Endothelial cell of umbilical vein (primary cell): ENCODE results near the gene NPVF.

Source experiments
- CTCF ChIP-seq, 2 donors: IDR thresholded peaks; 1 replicate in 1 of 2; 2 replicates in 1 of 2; pipeline ENCODE4 v1.5.1; 2011; ENCODE audit warnings: low read length in 2 of 2, mild to moderate bottlenecking in 2 of 2, moderate library complexity in 2 of 2, control low read depth in 1 of 2, inconsistent platforms in 1 of 2, low read depth in 1 of 2; ENCODE audit not compliant: insufficient read depth in 1 of 2; ENCODE audit errors: extremely low read depth in 1 of 2
- EZH2 ChIP-seq: IDR thresholded peaks from 2 replicates; pipeline ENCODE4 v1.6.1; 2012; ENCODE audit warnings: borderline replicate concordance, low read depth, mild to moderate bottlenecking, moderate library complexity, low read length, inconsistent platforms; ENCODE audit not compliant: severe bottlenecking
- JUN ChIP-seq: IDR thresholded peaks from 2 replicates; pipeline ENCODE4 v1.6.1; 2011; ENCODE audit warnings: borderline replicate concordance, low read depth; ENCODE audit not compliant: insufficient read length, insufficient read depth
- POLR2A ChIP-seq: IDR thresholded peaks from 2 replicates; pipeline ENCODE4 v1.6.1; 2012; ENCODE audit warnings: low read depth, mild to moderate bottlenecking, control low read depth, low read length
- POLR2AphosphoS5 ChIP-seq: IDR thresholded peaks from 2 replicates; pipeline ENCODE4 v1.6.1; 2012; ENCODE audit warnings: low read depth, mild to moderate bottlenecking, control low read depth, low read length, moderate library complexity; ENCODE audit not compliant: insufficient read depth

- TF ChIP-seq CTCF (IDR thresholded peaks at IDR 0.05; ENCODE audit: extremely low read depth in 1 of 2, insufficient read depth in 1 of 2, low read depth in 1 of 2, low read length in 2 of 2) (no peak), POLR2A (no peak), EZH2 (no peak), POLR2AphosphoS5 (no peak), JUN (no peak)
Measured at GRCh38 chr7:25215694-25216335, 12.5 kb downstream of the NPVF start.
